NCI-H1694 treated with DMSO at 0.1 percent for 48 hours (cell line): ENCODE data around the gene DNLZ.
"Not testable (repeated sequence)": the region's sequence is repeated elsewhere in the genome, so short reads cannot be mapped to it uniquely, and the experiment has no call there.

Experiments
- DNase-seq: peaks from one replicate; lab custom pipeline; 2025; lab: John Stamatoyannopoulos, UW

DNLZ gene

GRCh38 chr9:136363106-136363948, at the start of gene DNLZ:
TSS of gene DNLZ (minus strand) at chr9:136363744. CDS start at chr9:136363714, 30 bp downstream.
- peak; percentile 75 for DNase-seq

DNA sequence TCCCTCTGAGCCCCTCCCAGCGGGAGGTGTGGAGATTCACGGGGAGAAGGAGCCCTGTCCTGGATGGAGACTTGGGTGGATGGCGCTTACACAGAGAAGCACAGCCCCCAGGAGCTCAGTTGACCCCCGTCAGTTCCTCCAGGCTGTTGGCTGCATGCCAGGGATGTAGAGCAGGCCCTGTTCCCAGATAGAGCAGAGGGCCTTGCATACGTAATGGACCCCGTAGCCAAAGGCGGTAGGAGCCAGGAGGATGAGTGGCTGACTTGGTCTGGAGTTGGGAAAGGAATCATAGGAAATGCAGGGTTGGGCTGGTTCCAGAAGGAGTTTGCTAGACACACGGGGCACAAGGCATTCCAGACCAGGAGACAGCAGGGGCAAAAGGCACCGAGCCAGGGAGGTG, 49.4 kb upstream of the DNLZ start:
- DNase-seq, result no peak

- DNase-seq, result no peak
Measured at GRCh38 chr9:136411378-136411777, 47.8 kb upstream of the DNLZ start.

GRCh38 chr9:136410500-136411287, 47.1 kb upstream of the DNLZ start, which contains the start of the genes ENTR1 and PMPCA:
TSS of gene ENTR1 (minus strand) at chr9:136410614. CDS start at chr9:136410397, 217 bp downstream.
TSS of gene PMPCA (plus strand) at chr9:136410658. CDS start at chr9:136410669, 11 bp downstream.
- peak; percentile 55 for DNase-seq

DNA sequence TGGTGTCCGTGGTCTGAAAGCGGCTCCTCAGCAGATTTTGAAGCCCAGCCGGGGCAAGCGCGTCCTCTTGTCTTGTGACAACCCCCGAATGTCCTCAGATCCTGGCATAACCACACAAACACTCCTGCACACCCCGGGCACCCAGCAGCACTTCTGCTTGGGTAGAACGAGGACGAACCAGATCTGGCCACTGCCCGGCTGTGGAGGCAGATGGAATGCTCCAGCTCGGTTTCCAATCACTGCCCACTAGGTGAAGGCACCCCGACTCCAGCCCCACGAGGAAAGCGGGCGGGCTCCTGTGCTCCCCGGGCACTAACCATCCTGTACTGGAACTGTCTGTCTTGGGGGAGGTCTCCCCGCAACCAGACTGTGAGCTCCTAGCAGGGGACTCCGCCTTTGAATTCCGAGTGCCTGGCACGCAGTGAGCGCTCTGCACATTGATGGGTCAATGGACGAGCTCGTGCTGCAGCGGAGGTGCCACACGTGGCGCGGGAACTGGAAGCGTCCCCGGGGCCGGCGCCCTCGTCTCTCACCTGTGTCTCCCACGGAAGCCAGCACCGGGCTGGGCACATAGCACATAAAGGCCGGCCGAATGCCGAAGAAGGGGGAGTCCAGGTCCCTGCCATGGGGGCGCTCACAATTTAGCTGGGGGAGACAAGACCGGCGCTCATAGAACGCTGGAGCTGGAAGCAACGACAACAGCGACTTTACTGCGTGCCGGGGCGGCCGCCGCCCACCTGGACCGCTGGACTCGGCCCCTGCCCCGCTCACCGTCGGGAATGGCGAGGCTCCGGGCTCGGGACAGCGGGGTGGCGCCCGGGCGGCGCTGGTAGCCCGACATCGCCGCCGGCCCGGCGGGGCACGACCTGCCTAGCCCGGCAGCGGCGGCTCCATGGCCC, 46.3 kb upstream of the DNLZ start:
- no peak for DNase-seq

- no peak for DNase-seq
Measured at GRCh38 chr9:136407911-136408310, 44.4 kb upstream of the DNLZ start.

GRCh38 chr9:136407061-136407460, 43.5 kb upstream of the DNLZ start:
- DNase-seq, result not testable (repeated sequence)

- not testable (repeated sequence) for DNase-seq
Measured at GRCh38 chr9:136405904-136406303, 42.4 kb upstream of the DNLZ start.

GRCh38 chr9:136405481-136405880, 41.9 kb upstream of the DNLZ start:
- no peak for DNase-seq

DNA sequence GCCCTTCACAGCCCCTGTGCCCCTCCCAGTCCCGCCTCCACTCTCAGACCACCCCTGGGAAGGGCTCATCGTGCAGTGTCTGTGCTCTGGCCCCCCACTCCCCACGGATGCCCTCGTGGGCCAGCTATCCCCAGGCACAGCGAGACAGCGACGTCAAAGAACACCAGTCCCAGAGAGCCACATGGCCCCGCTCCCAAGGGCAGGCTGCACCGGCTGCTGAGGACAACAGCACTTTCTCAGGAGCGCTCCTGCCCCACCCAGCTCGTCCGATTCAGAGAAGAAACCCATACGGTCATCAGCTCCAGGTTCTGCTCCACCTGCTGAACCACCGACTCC, 41.2 kb upstream of the DNLZ start:
- no peak for DNase-seq

GRCh38 chr9:136403915-136404800, 40.6 kb upstream of the DNLZ start:
- no peak for DNase-seq

DNA sequence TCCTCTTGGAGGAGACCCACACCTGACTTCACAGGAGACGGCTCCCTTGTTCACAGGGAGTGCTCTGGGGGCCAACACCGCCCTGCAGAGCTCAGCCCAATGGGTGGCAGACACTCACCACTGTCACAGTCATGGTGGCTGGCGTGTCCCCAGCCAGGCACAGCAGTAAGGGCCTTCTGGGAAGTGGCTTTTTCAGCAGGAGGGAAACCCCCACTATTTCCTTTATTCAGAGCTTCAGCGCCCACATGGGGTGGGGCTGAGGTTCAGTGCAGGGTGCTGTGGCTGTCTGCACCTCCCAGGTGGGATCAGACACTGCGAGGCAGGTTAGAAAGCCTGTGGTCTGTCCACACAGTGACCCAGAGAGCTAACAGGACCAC, 40.0 kb upstream of the DNLZ start:
- DNase-seq, result no peak

DNA sequence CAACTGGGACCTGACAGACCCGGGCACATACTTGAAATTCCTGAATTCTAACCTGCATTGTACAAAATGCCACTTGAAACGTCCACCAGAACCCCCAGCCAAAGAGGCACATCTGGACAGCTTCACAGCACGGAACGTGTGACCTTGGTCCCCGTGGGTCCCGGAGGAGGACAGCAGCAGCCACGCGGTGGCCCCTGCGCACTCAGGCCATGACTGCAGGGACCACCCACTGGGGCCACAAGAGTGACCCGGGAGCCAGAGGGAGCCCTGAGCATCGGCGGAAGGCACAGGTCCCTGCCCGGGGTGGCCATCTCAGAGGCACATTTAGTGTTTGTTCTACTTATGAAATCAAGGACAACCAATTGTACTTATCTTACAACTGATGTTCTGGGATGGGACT, 38.5 kb upstream of the DNLZ start:
- DNase-seq, result no peak

DNA sequence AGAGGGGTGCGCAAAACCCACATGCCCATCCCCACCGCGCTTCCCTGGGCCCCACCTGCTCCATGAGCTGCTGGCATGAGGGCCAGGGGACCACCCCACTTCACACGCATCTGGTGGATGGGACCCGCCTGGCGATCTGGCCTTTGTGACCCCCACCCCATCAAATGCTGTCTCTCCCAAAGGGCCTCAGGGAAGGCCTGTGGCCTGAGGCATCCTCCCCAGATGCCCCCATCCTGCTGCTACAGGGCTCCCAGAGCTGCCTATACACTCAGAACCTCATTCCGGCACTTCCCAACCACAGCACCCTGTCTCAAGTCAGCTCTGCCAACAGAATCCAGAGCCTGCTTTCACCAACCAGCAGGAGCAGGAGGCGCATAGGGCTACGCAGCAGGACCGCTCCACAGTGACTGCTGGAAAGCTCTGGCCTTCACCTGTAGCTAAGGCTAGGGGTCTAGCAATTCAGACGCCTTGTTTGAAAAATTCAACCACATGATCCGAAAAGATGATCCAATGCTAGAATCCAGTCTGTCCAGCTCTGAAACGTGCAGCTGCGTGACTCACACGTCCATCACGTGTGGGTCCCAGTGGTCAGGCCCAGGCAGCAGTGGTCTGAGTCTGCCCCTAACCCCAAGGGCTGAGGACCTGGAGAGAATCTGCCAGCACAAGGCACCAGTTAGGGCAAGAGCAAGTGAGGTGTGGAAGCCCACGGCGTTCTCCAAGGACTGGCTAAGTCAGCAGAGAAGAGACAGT, 37.8 kb upstream of the DNLZ start:
- DNase-seq, result no peak

GRCh38 chr9:136400038-136400834, 36.7 kb upstream of the DNLZ start, which contains the start of gene SNAPC4:
TSS of gene SNAPC4 (minus strand) at chr9:136400170. CDS start at chr9:136398428, 1,742 bp downstream.
- DNase-seq, result peak; percentile 63

DNA sequence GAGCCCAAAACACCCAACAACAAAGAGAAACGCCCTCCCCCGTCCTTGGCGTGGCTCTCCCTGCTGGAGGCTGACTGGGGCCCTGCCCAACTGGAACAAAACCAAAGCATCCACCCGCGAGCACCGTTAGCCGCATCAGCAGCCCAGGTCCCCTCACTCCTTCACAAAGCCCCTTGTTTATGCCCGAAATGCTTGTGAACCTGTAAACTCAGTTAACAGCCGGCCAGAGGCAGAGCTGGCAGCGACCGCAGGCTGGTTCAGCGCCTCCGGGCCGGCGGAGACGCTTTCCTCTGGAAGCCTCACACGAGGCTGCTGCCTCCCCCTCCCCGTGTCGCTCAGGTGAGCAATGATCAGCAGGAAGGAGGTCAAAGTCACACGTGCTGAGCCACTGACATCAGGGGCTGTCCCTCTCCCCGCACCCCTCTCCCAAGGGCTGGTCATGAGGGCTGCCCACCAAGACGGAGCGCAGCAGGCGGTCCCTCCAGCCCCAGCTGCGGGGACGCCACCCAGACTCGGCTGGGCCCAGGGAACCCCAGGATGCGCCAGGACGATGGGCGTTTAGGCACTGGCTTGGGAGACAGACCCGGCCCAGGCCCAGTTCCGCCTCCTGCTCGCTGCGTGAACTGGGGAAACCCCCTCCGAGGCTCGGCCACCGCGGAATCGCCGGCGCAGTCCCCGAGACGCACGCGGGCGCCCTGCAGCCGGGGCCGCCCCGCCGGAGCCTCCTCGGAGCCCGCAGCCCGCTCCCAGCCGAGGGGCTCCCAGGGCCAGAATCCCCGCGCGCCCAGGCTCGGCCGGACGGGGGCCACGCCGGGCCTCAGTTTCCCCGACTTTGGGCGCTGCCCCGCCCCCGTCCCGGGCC, 35.9 kb upstream of the DNLZ start:
- no peak for DNase-seq

GRCh38 chr9:136398286-136398685, 34.7 kb upstream of the DNLZ start:
- DNase-seq, result no peak

GRCh38 chr9:136397643-136398042, 34.1 kb upstream of the DNLZ start:
- DNase-seq, result no peak

GRCh38 chr9:136396219-136396515, 32.6 kb upstream of the DNLZ start:
- no peak for DNase-seq
